Ectodermal cell (in vitro differentiated cells): ENCODE results near the gene RABL3.
"Not testable (repeated sequence)": the region's sequence is repeated elsewhere in the genome, so short reads cannot be mapped to it uniquely, and the experiment has no call there.

ENCODE experiments used
- H3K27ac ChIP-seq: 2 replicates; pipeline ENCODE4 v1.7.0; 2013; ENCODE audit warnings: mild to moderate bottlenecking, low read depth, low read length; ENCODE audit not compliant: insufficient read depth, poor library complexity, severe bottlenecking
- H3K27me3 ChIP-seq: 2 replicates; pipeline ENCODE4 v1.7.0; 2013; ENCODE audit warnings: mild to moderate bottlenecking, low read length; ENCODE audit not compliant: insufficient read depth, control insufficient read depth, poor library complexity, severe bottlenecking
- H3K36me3 ChIP-seq: one replicate; pipeline ENCODE4 v1.7.0; 2013; ENCODE audit warnings: low read length; ENCODE audit not compliant: control insufficient read depth, insufficient read depth
- H3K4me1 ChIP-seq: one replicate; pipeline ENCODE4 v1.7.0; 2013; ENCODE audit warnings: low read length; ENCODE audit not compliant: control insufficient read depth, insufficient read depth
- H3K4me3 ChIP-seq: 2 replicates; pipeline ENCODE4 v1.7.0; 2013; ENCODE audit warnings: low read depth, low read length, control low read depth; ENCODE audit not compliant: insufficient read depth
- H3K9me3 ChIP-seq: 2 replicates; pipeline ENCODE4 v1.7.0; 2013; ENCODE audit warnings: mild to moderate bottlenecking, low read length, moderate library complexity; ENCODE audit not compliant: control insufficient read depth
- WGBS, 2 experiments: methylation state at CpG; one replicate each; pipeline ENCODE4 v1.1.7; 2013; ENCODE audit warnings: missing lambda C conversion rate in 2 of 2; 5-methylcytosine and 5-hydroxymethylcytosine counted together

Gene RABL3

GRCh38 chr3:120769436-120769835 is 27.1 kb upstream of the RABL3 start:
- Histone ChIP-seq H3K4me3 (no peak overlapping the region), H3K4me1 (no peaks in the 10 kb centered on the region), H3K36me3 (peaks cover 4% of the 10 kb centered on the region), H3K9me3 (no peaks in the 10 kb centered on the region), H3K27ac (no peak overlapping the region), H3K27me3 (no peaks in the 10 kb centered on the region)
- WGBS, 2 experiments: 92 to 99% methylated on average over 2 of the region's 2 CpGs

GRCh38 chr3:120767106-120767505 is 24.8 kb upstream of the RABL3 start:
- Histone ChIP-seq H3K4me1 (peaks cover 5% of the 10 kb centered on the region), H3K27me3 (no peaks in the 10 kb centered on the region), H3K27ac (no peak overlapping the region), H3K4me3 (no peak overlapping the region), H3K9me3 (no peaks in the 10 kb centered on the region), H3K36me3 (no peaks in the 10 kb centered on the region)
- 86 to 97% methylated on average over 1 of the region's 1 CpG for WGBS, 2 experiments

- no peaks in the 10 kb centered on the region for H3K9me3 ChIP-seq
- 79 to 89% methylated on average over 3 of the region's 3 CpGs for WGBS, 2 experiments
- H3K4me1 ChIP-seq: peaks cover 5% of the 10 kb centered on the region
- H3K4me3 ChIP-seq: no peak overlapping the region
- H3K27me3 ChIP-seq: no peaks in the 10 kb centered on the region
- no peaks in the 10 kb centered on the region for H3K36me3 ChIP-seq
- no peak overlapping the region for H3K27ac ChIP-seq
Measured at GRCh38 chr3:120766576-120766975, 24.3 kb upstream of the RABL3 start.

GRCh38 chr3:120765830-120766493 is 23.6 kb upstream of the RABL3 start:
- Histone ChIP-seq H3K4me1 (peaks cover 5% of the 10 kb centered on the region), H3K27ac (no peak overlapping the region), H3K36me3 (no peaks in the 10 kb centered on the region), H3K4me3 (no peak overlapping the region), H3K27me3 (no peaks in the 10 kb centered on the region), H3K9me3 (no peaks in the 10 kb centered on the region)

- Histone ChIP-seq H3K4me3 (no peak overlapping the region), H3K36me3 (no peaks in the 10 kb centered on the region), H3K27ac (no peak overlapping the region), H3K9me3 (no peaks in the 10 kb centered on the region), H3K4me1 (peaks cover 5% of the 10 kb centered on the region), H3K27me3 (no peaks in the 10 kb centered on the region)
Measured at GRCh38 chr3:120764206-120764605, 21.9 kb upstream of the RABL3 start.

GRCh38 chr3:120763601-120764000 is 21.3 kb upstream of the RABL3 start:
- no peaks in the 10 kb centered on the region for H3K27me3 ChIP-seq
- H3K4me1 ChIP-seq: peaks cover 5% of the 10 kb centered on the region
- whole genome bisulfite sequencing, 2 experiments: 81 to 88% methylated on average over 1 of the region's 1 CpG
- no peaks in the 10 kb centered on the region for H3K36me3 ChIP-seq
- H3K9me3 ChIP-seq: no peaks in the 10 kb centered on the region
- no peak overlapping the region for H3K4me3 ChIP-seq
- peak overlapping the region; percentile 23 for H3K27ac ChIP-seq

- H3K4me1 ChIP-seq: peaks cover 5% of the 10 kb centered on the region
- no peaks in the 10 kb centered on the region for H3K27me3 ChIP-seq
- 100% methylated on average over 1 of the region's 1 CpG for WGBS, 2 experiments
- no peak overlapping the region for H3K4me3 ChIP-seq
- no peak overlapping the region for H3K27ac ChIP-seq
- no peaks in the 10 kb centered on the region for H3K9me3 ChIP-seq
- H3K36me3 ChIP-seq: no peaks in the 10 kb centered on the region
Measured at GRCh38 chr3:120762615-120763014, 20.3 kb upstream of the RABL3 start.

GRCh38 chr3:120758551-120758950 is 16.2 kb upstream of the RABL3 start:
- H3K36me3 ChIP-seq, H3K27me3 ChIP-seq, H3K27ac ChIP-seq, H3K4me1 ChIP-seq, H3K4me3 ChIP-seq, H3K9me3 ChIP-seq: not testable (repeated sequence)
- WGBS, 2 experiments: 76 to 83% methylated on average over 4 of the region's 4 CpGs

- Histone ChIP-seq H3K9me3 (no peaks in the 10 kb centered on the region), H3K36me3 (no peaks in the 10 kb centered on the region), H3K4me3 (no peak overlapping the region), H3K4me1 (no peaks in the 10 kb centered on the region), H3K27ac (no peak overlapping the region), H3K27me3 (no peaks in the 10 kb centered on the region)
- WGBS, 2 experiments: 86 to 94% methylated on average over 2 of the region's 2 CpGs
Measured at GRCh38 chr3:120756061-120756460, 13.7 kb upstream of the RABL3 start.

GRCh38 chr3:120753810-120754209 is 11.5 kb upstream of the RABL3 start:
- H3K27ac ChIP-seq: no peak overlapping the region
- no peaks in the 10 kb centered on the region for H3K4me1 ChIP-seq
- no peaks in the 10 kb centered on the region for H3K9me3 ChIP-seq
- no peak overlapping the region for H3K4me3 ChIP-seq
- H3K27me3 ChIP-seq: no peaks in the 10 kb centered on the region
- H3K36me3 ChIP-seq: no peaks in the 10 kb centered on the region

GRCh38 chr3:120752865-120753264 is 10.5 kb upstream of the RABL3 start:
- Histone ChIP-seq H3K9me3 (no peaks in the 10 kb centered on the region), H3K4me1 (no peaks in the 10 kb centered on the region), H3K4me3 (no peak overlapping the region), H3K27ac (no peak overlapping the region), H3K36me3 (no peaks in the 10 kb centered on the region), H3K27me3 (no peaks in the 10 kb centered on the region)
- WGBS, 2 experiments: 100% methylated on average over 1 to 2 of the region's 2 CpGs
